CD14-positive monocyte (primary cell): ENCODE measurements around the gene TSHZ2. TPM values are rescaled to one million over a fixed set of nuclear protein-coding genes. Genes with fewer than 3 reads are reported as not detected.
"Not testable (repeated sequence)": the region's sequence is repeated elsewhere in the genome, so short reads cannot be mapped to it uniquely, and the experiment has no call there.

Source experiments
- DNase-seq, 3 donors: peaks; one replicate each; pipeline ENCODE4 v3.0.0-alpha.2; 2011 to 2022
- H2AFZ ChIP-seq: 2 replicates; pipeline ENCODE4 v1.6.0; 2012; ENCODE audit warnings: mild to moderate bottlenecking, low read depth, low read length, inconsistent platforms; ENCODE audit not compliant: insufficient read depth, poor library complexity, severe bottlenecking
- H3K27ac ChIP-seq, 2 donors: 1 replicate in 1 of 2; 2 replicates in 1 of 2; pipeline ENCODE4 v1.5.1; 2012 to 2013; ENCODE audit warnings: low read length in 2 of 2, control low read depth in 1 of 2, inconsistent platforms in 1 of 2, low read depth in 1 of 2, mild to moderate bottlenecking in 1 of 2
- H3K27me3 ChIP-seq, 2 donors: one replicate each; pipeline versions ENCODE4 v1.6.0 to v1.6.1; 2011 to 2013; ENCODE audit warnings: low read length in 2 of 2; ENCODE audit not compliant: control insufficient read depth in 2 of 2, insufficient read depth in 2 of 2
- H3K36me3 ChIP-seq, 2 donors: replicated peaks in 1 of 2; 1 replicate in 1 of 2; 2 replicates in 1 of 2; pipeline versions ENCODE4 v1.5.1 to v1.6.1; 2012 to 2013; ENCODE audit warnings: low read length in 2 of 2, control low read depth in 1 of 2, inconsistent platforms in 1 of 2, mild to moderate bottlenecking in 1 of 2; ENCODE audit not compliant: insufficient read depth in 2 of 2, control insufficient read depth in 1 of 2
- H3K4me1 ChIP-seq, 2 donors: 1 replicate in 1 of 2; 2 replicates in 1 of 2; pipeline versions ENCODE4 v1.5.1 to v1.6.1; 2012 to 2013; ENCODE audit warnings: low read length in 2 of 2, control low read depth in 1 of 2, inconsistent platforms in 1 of 2, mild to moderate bottlenecking in 1 of 2, moderate library complexity in 1 of 2; ENCODE audit not compliant: insufficient read depth in 2 of 2, control insufficient read depth in 1 of 2
- H3K4me2 ChIP-seq: replicated peaks from 2 replicates; pipeline ENCODE3; 2012; ENCODE audit warnings: low read length, moderate library complexity, mild to moderate bottlenecking; ENCODE audit not compliant: poor library complexity, severe bottlenecking; ENCODE audit errors: extremely low read depth
- H3K4me3 ChIP-seq, 3 experiments: fragments of 200-600 bp in 1 of 3; sonication (generic) in 1 of 3; replicated peaks in 1 of 3; 1 replicate in 2 of 3; 2 replicates in 1 of 3; pipeline ENCODE4 v1.5.1; 2011 to 2013; ENCODE audit warnings: low read length in 3 of 3, mild to moderate bottlenecking in 3 of 3, control low read depth in 2 of 3, low read depth in 2 of 3, inconsistent platforms in 1 of 3, moderate library complexity in 1 of 3
- H3K79me2 ChIP-seq: 2 replicates; pipeline ENCODE4 v1.6.0; 2012; ENCODE audit warnings: mild to moderate bottlenecking, control low read depth, inconsistent platforms, low read length, moderate library complexity; ENCODE audit not compliant: insufficient read depth
- H3K9ac ChIP-seq: 2 replicates; pipeline ENCODE4 v1.6.0; 2017; ENCODE audit warnings: low read length, mild to moderate bottlenecking; ENCODE audit not compliant: insufficient read depth, poor library complexity, severe bottlenecking
- H3K9me3 ChIP-seq, 2 donors: replicated peaks in 1 of 2; 1 replicate in 1 of 2; 2 replicates in 1 of 2; pipeline versions ENCODE4 v1.5.1 to v1.6.1; 2012 to 2013; ENCODE audit warnings: low read length in 2 of 2, control low read depth in 1 of 2; ENCODE audit not compliant: control insufficient read depth in 1 of 2, insufficient read depth in 1 of 2
- H4K20me1 ChIP-seq: 2 replicates; pipeline ENCODE4 v1.6.0; 2012; ENCODE audit warnings: mild to moderate bottlenecking, low read length, control low read depth, moderate library complexity; ENCODE audit not compliant: insufficient read depth
- H3K27ac Mint-ChIP-seq, 7 donors: one replicate each; pipeline ENCODE4 v1.8.0; 2020; ENCODE audit warnings: mild to moderate bottlenecking in 7 of 7, mixed read lengths in 7 of 7, moderate library complexity in 6 of 7, inconsistent platforms in 2 of 7
- H3K27me3 Mint-ChIP-seq, 3 donors: one replicate each; pipeline ENCODE4 v1.8.0; 2021 to 2022; ENCODE audit warnings: low read depth in 3 of 3, mild to moderate bottlenecking in 3 of 3, mixed read lengths in 3 of 3, moderate library complexity in 3 of 3, inconsistent platforms in 1 of 3
- H3K36me3 Mint-ChIP-seq, 2 donors: one replicate each; pipeline ENCODE4 v1.8.0; 2020; ENCODE audit warnings: mixed read lengths in 2 of 2, inconsistent platforms in 1 of 2, mild to moderate bottlenecking in 1 of 2
- H3K4me1 Mint-ChIP-seq: one replicate; pipeline ENCODE4 v1.8.0; 2020; ENCODE audit warnings: mild to moderate bottlenecking, mixed read lengths
- H3K4me3 Mint-ChIP-seq, 2 donors: one replicate each; pipeline ENCODE4 v1.8.0; 2020; ENCODE audit warnings: mild to moderate bottlenecking in 2 of 2, mixed read lengths in 2 of 2, moderate library complexity in 1 of 2
- H3K9me3 Mint-ChIP-seq, 7 donors: one replicate each; pipeline ENCODE4 v1.8.0; 2020 to 2022; ENCODE audit warnings: mixed read lengths in 7 of 7, mild to moderate bottlenecking in 6 of 7, moderate library complexity in 6 of 7, inconsistent platforms in 2 of 7
- CTCF ChIP-seq: fragments of 200-600 bp; IDR thresholded peaks from one replicate; pipeline ENCODE4 v1.8.0; 2022; ENCODE audit warnings: antibody characterized with exemption, mild to moderate bottlenecking
- whole genome bisulfite sequencing: methylation state at CpG from one replicate; pipeline ENCODE4 v1.1.5; 2013; ENCODE audit warnings: missing lambda C conversion rate; ENCODE audit not compliant: insufficient coverage; 5-methylcytosine and 5-hydroxymethylcytosine counted together
- intact Hi-C, 2 donors: fragments of 100-400 bp; cut with micrococcal nuclease; formaldehyde crosslinking; loops; one replicate each; pipeline versions ENCODE4 v1.15.0 to v1.15.1; 2023
- polyA plus RNA-seq, 3 donors: library from polyadenylated mRNA; depleted of rRNA in 1 of 3; unstranded in 2 of 3; stranded (reverse) in 1 of 3; fragments of 300-500 nt in 2 of 3; fragments of >200 nt in 1 of 3; fragmentation: Illumina TruSeq in 2 of 3; gene quantifications; 1 replicate in 2 of 3; 2 replicates in 1 of 3; pipeline ENCODE4 v1.2.3, GENCODE V29; 2012 to 2021

The TSHZ2 gene
- polyA plus RNA-seq, 3 donors, result not detected

GRCh38 chr20:52965380-52965779 is 6.8 kb upstream of the TSHZ2 start:
- H3K9me3 Mint-ChIP-seq, result peaks cover 0 to 2% (median 0%) of the 10 kb centered on the region in 7 donors
- no peaks in the 10 kb centered on the region for H3K4me1 Mint-ChIP-seq
- H3K4me3 Mint-ChIP-seq, result no peak overlapping the region
- Histone ChIP-seq H3K4me2 (no peak overlapping the region), H3K79me2 (no peaks in the 10 kb centered on the region), H3K27ac (no peak overlapping the region), H3K36me3 (no peaks in the 10 kb centered on the region), H2AFZ (no peak overlapping the region), H3K4me1 (no peaks in the 10 kb centered on the region), H3K27me3 (no peaks in the 10 kb centered on the region), H3K9ac (no peak overlapping the region), H3K9me3 (no peaks in the 10 kb centered on the region), H3K4me3 (no peak overlapping the region), H4K20me1 (no peaks in the 10 kb centered on the region)
- no peak overlapping the region for H3K27ac Mint-ChIP-seq
- peaks cover 0 to 12% (median 2%) of the 10 kb centered on the region in 3 donors for H3K27me3 Mint-ChIP-seq
- H3K36me3 Mint-ChIP-seq, result no peaks in the 10 kb centered on the region
- no peak for DNase-seq
- WGBS, result no CpG with 5 or more reads among the region's 1 CpG
- intact Hi-C loops, result no loop called here
- no peak for TF ChIP-seq CTCF

GRCh38 chr20:52965819-52966218 is 6.3 kb upstream of the TSHZ2 start:
- Histone ChIP-seq H3K4me2 (no peak overlapping the region), H2AFZ (no peak overlapping the region), H4K20me1 (no peaks in the 10 kb centered on the region), H3K27me3 (no peaks in the 10 kb centered on the region), H3K4me3 (no peak overlapping the region), H3K9me3 (no peaks in the 10 kb centered on the region), H3K36me3 (no peaks in the 10 kb centered on the region), H3K4me1 (no peaks in the 10 kb centered on the region), H3K79me2 (no peaks in the 10 kb centered on the region), H3K27ac (no peak overlapping the region), H3K9ac (no peak overlapping the region)
- H3K4me3 Mint-ChIP-seq, result no peak overlapping the region
- intact Hi-C loops, result no loop called here
- H3K36me3 Mint-ChIP-seq, result no peaks in the 10 kb centered on the region
- 78% methylated on average over 2 of the region's 2 CpGs for whole genome bisulfite sequencing
- no peak overlapping the region for H3K27ac Mint-ChIP-seq
- peaks cover 0 to 12% (median 5%) of the 10 kb centered on the region in 3 donors for H3K27me3 Mint-ChIP-seq
- peaks cover 0 to 2% (median 0%) of the 10 kb centered on the region in 7 donors for H3K9me3 Mint-ChIP-seq
- DNase-seq, result no peak
- no peaks in the 10 kb centered on the region for H3K4me1 Mint-ChIP-seq
- TF ChIP-seq CTCF, result no peak

- H3K36me3 ChIP-seq, intact Hi-C loops, H4K20me1 ChIP-seq, H2AFZ ChIP-seq, H3K4me1 Mint-ChIP-seq, H3K9me3 ChIP-seq, H3K4me1 ChIP-seq, H3K9me3 Mint-ChIP-seq, H3K4me3 ChIP-seq, H3K9ac ChIP-seq, H3K27ac Mint-ChIP-seq, H3K4me3 Mint-ChIP-seq, H3K36me3 Mint-ChIP-seq, H3K79me2 ChIP-seq, DNase-seq, H3K27me3 ChIP-seq, H3K4me2 ChIP-seq, H3K27ac ChIP-seq: not testable (repeated sequence)
- peaks cover 4 to 20% (median 11%) of the 10 kb centered on the region in 3 donors for H3K27me3 Mint-ChIP-seq
Observed at GRCh38 chr20:52966543-52966942, 5.6 kb upstream of the TSHZ2 start.
